ENCODE measurements around the gene BCAS2.

GRCh38 chr1:114595602-114596001 lies 14.2 kb upstream of the BCAS2 start:
- TF ChIP-seq CTCF (IDR thresholded peaks at IDR 0.05) (no peak), POLR2A (IDR thresholded peaks at IDR 0.05) (no peak)
